ENCODE results near the gene LIN54. TPM values are rescaled to one million over a fixed set of nuclear protein-coding genes. Genes with fewer than 3 reads are reported as not detected.

The LIN54 gene
- total and polyA plus RNA-seq, 2 of the 4 experiments (the other 2 are of a cell fraction) = 5.3 to 26.9 TPM

- Histone ChIP-seq H3K4ac (ENCODE audit: low read depth, low read length) (no peak overlapping the region), H2BK20ac (ENCODE audit: low read depth, low read length) (no peak overlapping the region), H4K5ac (ENCODE audit: low read depth, low read length) (no peak overlapping the region), H2BK5ac (ENCODE audit: low read depth, low read length, poor library complexity, severe bottlenecking) (no peak overlapping the region), H2AFZ (replicated peaks; ENCODE audit: low read length, poor library complexity) (no peak overlapping the region), H3K36me3 (ENCODE audit: control insufficient read depth, insufficient read depth, low read length) (peaks cover 4% of the 10 kb centered on the region; the same call in 1 of the 2 replicates), H2BK120ac (ENCODE audit: low read depth, low read length) (no peak overlapping the region), H3K18ac (ENCODE audit: low read depth, low read length) (no peak overlapping the region), H3K56ac (ENCODE audit: extremely low read depth, insufficient read depth, low read length) (no peak overlapping the region), H3K4me2 (ENCODE audit: low read depth, low read length) (no peak overlapping the region; the same call in 1 of the 2 replicates), H3K9ac (ENCODE audit: low read depth, low read length) (no peak overlapping the region), H4K20me1 (ENCODE audit: insufficient read depth, low read length) (no peaks in the 10 kb centered on the region), H4K8ac (ENCODE audit: low read depth in 2 of 2, low read length in 2 of 2) (no peak overlapping the region), H3K23ac (ENCODE audit: low read depth, low read length) (no peak overlapping the region), H3K27ac (ENCODE audit: insufficient read depth, low read length) (no peak overlapping the region), H3K4me3 (ENCODE audit: insufficient read depth, low read depth, low read length) (no peak overlapping the region), H2AK5ac (ENCODE audit: low read depth, low read length) (no peak overlapping the region), H3K9me1 (ENCODE audit: insufficient read depth, low read length) (no peaks in the 10 kb centered on the region), H4K91ac (ENCODE audit: insufficient read depth, low read depth, low read length) (no peak overlapping the region), H2BK15ac (ENCODE audit: low read depth, low read length) (no peak overlapping the region), H3K4me1 (ENCODE audit: control insufficient read depth, insufficient read depth, low read length) (no peaks in the 10 kb centered on the region), H3K27me3 (ENCODE audit: control insufficient read depth, insufficient read depth, low read length) (no peaks in the 10 kb centered on the region), H2AK9ac (replicated peaks; ENCODE audit: low read depth, low read length, poor library complexity) (no peak overlapping the region), H3K14ac (replicated peaks; ENCODE audit: low read depth, low read length) (no peak overlapping the region), H3K9me3 (ENCODE audit: control insufficient read depth, insufficient read depth, low read length) (no peaks in the 10 kb centered on the region), H3K79me1 (ENCODE audit: low read depth in 1 of 2, low read length in 2 of 2) (peaks cover 11 to 12% of the 10 kb centered on the region in 2 experiments; a peak in 3 of 4 replicates)
- ATAC-seq (ENCODE audit: low read depth) (peak; percentile 57), DNase-seq (peak; percentile 52)
- no CpG with 5 or more reads among the region's 1 CpG for WGBS, 2 experiments (ENCODE audit: extremely low coverage in 2 of 2, insufficient read length in 1 of 2)
- no peak for TF ChIP-seq FOS (IDR thresholded peaks at IDR 0.05; ENCODE audit: low read depth, low read length)
- TF ChIP-seq USF2 (IDR thresholded peaks at IDR 0.05; ENCODE audit: low read depth, low read length) = no peak
- no peak for TF ChIP-seq POLR2A (IDR thresholded peaks at IDR 0.05; ENCODE audit: low read depth, low read length)
- TF ChIP-seq, protein P1, sequence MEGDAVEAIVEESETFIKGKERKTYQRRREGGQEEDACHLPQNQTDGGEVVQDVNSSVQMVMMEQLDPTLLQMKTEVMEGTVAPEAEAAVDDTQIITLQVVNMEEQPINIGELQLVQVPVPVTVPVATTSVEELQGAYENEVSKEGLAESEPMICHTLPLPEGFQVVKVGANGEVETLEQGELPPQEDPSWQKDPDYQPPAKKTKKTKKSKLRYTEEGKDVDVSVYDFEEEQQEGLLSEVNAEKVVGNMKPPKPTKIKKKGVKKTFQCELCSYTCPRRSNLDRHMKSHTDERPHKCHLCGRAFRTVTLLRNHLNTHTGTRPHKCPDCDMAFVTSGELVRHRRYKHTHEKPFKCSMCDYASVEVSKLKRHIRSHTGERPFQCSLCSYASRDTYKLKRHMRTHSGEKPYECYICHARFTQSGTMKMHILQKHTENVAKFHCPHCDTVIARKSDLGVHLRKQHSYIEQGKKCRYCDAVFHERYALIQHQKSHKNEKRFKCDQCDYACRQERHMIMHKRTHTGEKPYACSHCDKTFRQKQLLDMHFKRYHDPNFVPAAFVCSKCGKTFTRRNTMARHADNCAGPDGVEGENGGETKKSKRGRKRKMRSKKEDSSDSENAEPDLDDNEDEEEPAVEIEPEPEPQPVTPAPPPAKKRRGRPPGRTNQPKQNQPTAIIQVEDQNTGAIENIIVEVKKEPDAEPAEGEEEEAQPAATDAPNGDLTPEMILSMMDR (conservative IDR thresholded peaks at IDR 0.05; ENCODE audit: low read depth, low read length) = no peak
- no peak for TF ChIP-seq MAZ (IDR thresholded peaks at IDR 0.05; ENCODE audit: borderline replicate concordance, low read depth, low read length)
- in situ Hi-C loops (cut with MboI; ENCODE audit: low sequenced_read_pairs) = no loop called here
- intact Hi-C loops (cut with micrococcal nuclease) = loop anchor here (2.0 kb wide), 1 partner anchor 14 kb away; no protein-coding TSS in a partner anchor
- dilution Hi-C loops (cut with HindIII; ENCODE audit: low sequenced_read_pairs, unreplicated experiment) = no loop called here
- BruUV-seq (replicated peaks) = no TSS peak
- CTCF ChIA-PET = interaction anchor here (0.7 kb wide), 1 partner anchor 170 kb away, joined by 3 read pairs; no protein-coding TSS in a partner anchor
- POLR2A ChIA-PET (ENCODE audit: unreplicated experiment) = no interaction called here
Measured at GRCh38 chr4:82948647-82949204, 61.9 kb downstream of the LIN54 start.

All from IMR-90 (cell line).